ENCODE results near the gene EN1. TPM values are rescaled to one million over a fixed set of nuclear protein-coding genes. Genes with fewer than 3 reads are reported as not detected.
A peak's percentile ranks its signal among the peaks of the same experiment; 100 is the strongest.

Gene EN1
- total RNA-seq: not detected

DNA sequence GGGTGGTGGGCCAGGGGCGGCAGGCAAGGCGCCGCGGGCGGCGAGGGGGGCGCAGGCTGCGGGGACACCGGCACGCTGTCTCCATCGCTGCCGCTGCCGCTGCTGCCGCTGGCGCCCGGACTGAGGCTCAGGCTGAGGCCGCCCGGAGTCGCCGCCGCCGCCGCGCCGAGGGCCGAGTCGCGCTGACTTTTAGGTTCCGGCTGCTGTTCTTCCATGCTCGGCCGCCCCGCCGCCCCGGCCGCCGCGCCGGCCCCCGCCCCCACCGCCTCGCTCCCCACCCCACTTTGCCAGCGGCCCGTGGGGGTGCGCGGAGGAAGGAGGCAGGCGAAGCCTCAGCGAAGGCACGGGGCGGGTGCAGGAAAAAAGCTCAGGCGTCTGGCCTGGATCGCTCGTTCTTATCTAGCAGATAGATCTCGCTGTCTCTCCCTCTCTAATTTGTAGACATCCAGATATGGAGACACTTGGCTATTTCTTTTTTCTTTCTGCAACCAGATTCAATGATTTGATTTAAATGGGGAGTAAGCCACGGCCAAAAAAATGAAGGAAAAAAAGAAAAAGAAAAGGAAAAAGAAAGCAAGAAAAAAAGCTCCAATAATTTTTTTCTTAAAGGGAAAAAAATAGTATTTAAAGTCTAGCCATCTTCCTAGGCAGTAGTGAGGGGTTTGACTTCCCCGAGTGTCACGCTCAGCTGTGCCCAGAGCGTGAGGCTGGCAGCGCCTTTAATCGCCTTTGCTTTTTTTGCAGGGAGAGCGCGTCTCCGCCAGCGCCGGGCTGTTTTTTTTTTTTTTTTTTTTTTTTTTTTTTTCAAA lies at the start of gene EN1:
Gene EN1, minus strand, starts transcription at position 696 of the 809 bp plus-strand sequence. Its CDS starts 481 bp downstream, at position 215.
- DNase-seq (no peak), ATAC-seq (replicated peaks in 1 of 2) (peak in 1 of 2 donors; percentile 31)
- H3K27me3 Mint-ChIP-seq (ENCODE audit: low read depth): peaks cover 88% of the 10 kb centered on the region
- peak within 1 kb of the TSS; percentile 57 for H3K27ac Mint-ChIP-seq
- H3K36me3 Mint-ChIP-seq (ENCODE audit: insufficient read depth in 2 of 2): peaks cover 0 to 2% of the 10 kb centered on the region in 2 donors
- no peaks in the 10 kb centered on the region for H3K9me3 Mint-ChIP-seq
- peaks cover 36% of the 10 kb centered on the region for H3K4me1 Mint-ChIP-seq (ENCODE audit: low read depth)
- H3K4me3 Mint-ChIP-seq: peak within 1 kb of the TSS; percentile 67 to 69

DNA sequence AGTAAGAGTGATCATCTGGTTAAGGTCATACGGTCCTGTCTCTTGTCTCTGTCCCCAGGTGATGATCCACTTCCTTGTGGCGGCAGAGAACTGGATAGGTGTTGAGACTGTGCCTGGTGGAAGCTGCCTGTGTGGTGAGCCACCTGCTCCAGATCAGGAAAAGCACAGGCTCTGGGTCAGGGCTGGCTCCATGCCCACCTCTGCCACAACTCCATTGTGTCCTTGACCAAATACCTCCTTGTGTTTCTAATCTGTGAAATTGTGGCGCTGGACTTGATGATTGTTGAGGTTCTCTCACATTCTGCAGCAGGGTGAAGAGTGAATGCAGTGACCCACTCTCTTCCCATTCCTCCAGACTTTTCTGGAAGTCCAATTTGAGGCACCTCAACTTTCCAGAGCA lies 45.7 kb upstream of the EN1 start:
- peaks cover 5 to 6% of the 10 kb centered on the region in 2 donors for H3K9me3 Mint-ChIP-seq
- peaks cover 5 to 6% of the 10 kb centered on the region in 2 donors for H3K36me3 Mint-ChIP-seq (ENCODE audit: insufficient read depth in 2 of 2)
- H3K4me1 Mint-ChIP-seq (ENCODE audit: low read depth): no peaks in the 10 kb centered on the region
- H3K4me3 Mint-ChIP-seq: no peak overlapping the region
- H3K27me3 Mint-ChIP-seq (ENCODE audit: low read depth): peaks cover 11% of the 10 kb centered on the region
- ATAC-seq (replicated peaks in 1 of 2): no peak
- no peak for DNase-seq
- H3K27ac Mint-ChIP-seq: no peak overlapping the region

DNA sequence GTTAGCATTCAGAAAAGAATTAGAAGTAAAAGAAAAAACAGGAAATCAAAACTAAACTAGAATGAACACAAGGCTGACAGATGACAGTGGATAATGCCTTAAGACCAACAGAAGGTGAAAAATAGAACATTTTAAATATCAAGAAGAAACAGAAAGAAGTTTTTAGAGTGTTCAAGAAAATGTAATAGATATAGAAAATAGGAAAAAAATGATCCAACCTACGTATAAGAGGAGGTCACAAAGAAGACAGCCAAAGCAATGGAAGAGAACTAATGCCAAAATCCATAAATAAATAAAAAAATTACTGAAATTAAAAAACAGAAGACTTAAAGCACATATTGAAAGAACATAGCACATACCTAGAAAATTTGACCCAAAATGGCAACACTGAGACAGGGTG lies 42.5 kb upstream of the EN1 start:
- peaks cover 5 to 6% of the 10 kb centered on the region in 2 donors for H3K9me3 Mint-ChIP-seq
- H3K27ac Mint-ChIP-seq: no peak overlapping the region
- H3K36me3 Mint-ChIP-seq (ENCODE audit: insufficient read depth in 2 of 2): peaks cover 5 to 6% of the 10 kb centered on the region in 2 donors
- H3K27me3 Mint-ChIP-seq (ENCODE audit: low read depth): peaks cover 11% of the 10 kb centered on the region
- ATAC-seq (replicated peaks in 1 of 2): no peak
- H3K4me3 Mint-ChIP-seq: no peak overlapping the region
- no peak for DNase-seq
- H3K4me1 Mint-ChIP-seq (ENCODE audit: low read depth): no peaks in the 10 kb centered on the region

DNA sequence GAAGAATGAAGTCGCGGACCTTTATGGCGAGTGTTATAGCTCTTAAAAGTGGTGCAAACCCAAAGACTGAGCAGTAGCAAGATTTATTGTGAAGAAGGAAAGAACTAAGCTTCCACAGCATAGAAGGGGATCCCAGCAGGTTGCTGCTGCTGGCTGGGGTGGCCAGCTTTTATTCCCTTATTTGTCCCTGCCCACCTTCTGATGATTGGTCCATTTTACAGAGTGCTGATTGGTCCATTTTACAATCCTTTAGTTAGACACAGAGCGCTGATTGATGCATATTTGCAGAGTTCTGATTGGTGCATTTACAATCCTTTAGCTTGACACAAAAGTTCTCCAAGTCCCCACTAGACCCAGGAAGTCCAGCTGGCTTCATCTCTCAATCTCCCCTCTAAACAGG lies 36.3 kb upstream of the EN1 start:
- ATAC-seq (replicated peaks in 1 of 2): no peak
- no peak for DNase-seq
- H3K4me1 Mint-ChIP-seq (ENCODE audit: low read depth): peaks cover 12% of the 10 kb centered on the region
- no peaks in the 10 kb centered on the region for H3K36me3 Mint-ChIP-seq (ENCODE audit: insufficient read depth in 2 of 2)
- H3K9me3 Mint-ChIP-seq: no peaks in the 10 kb centered on the region
- no peak overlapping the region for H3K27ac Mint-ChIP-seq
- H3K27me3 Mint-ChIP-seq (ENCODE audit: low read depth): peaks cover 5% of the 10 kb centered on the region
- peak overlapping the region in 1 of 2 donors; percentile 90 for H3K4me3 Mint-ChIP-seq

DNA sequence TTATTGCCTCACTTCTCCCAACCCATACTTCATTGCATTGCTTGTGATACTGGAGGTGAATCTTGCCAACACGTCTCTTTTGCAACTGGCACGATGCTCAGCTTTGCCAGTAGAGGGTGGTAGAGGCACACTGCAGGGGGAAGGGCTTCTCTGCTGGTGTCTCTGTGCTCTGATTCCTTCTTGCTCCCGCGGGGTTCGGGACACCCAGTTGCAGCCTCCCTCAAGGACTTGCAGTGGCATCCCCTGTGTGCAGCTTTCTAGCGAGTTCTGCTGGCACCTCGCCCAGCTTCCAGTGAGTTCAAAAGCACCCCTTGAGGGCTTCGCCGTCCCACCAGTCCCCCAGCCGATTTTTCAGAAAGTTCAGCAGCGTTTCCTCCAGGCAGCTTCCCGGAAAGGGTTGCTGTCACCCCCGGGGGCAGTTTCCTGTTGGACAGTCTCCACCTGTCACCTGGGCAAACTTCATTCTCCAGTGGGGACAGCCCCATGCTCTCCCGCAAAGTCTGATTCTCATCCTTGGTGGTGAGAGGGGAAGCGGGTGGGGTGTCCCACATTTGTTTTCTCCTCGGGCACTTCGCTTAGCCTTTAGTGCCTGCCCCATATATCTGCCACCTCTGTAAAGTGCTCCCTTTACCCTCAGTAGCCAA lies 35.4 kb upstream of the EN1 start:
- H3K36me3 Mint-ChIP-seq (ENCODE audit: insufficient read depth in 2 of 2): no peaks in the 10 kb centered on the region
- DNase-seq (peak; percentile 65 to 74), ATAC-seq (replicated peaks in 1 of 2) (peak; percentile 78 to 85)
- peaks cover 5% of the 10 kb centered on the region for H3K27me3 Mint-ChIP-seq (ENCODE audit: low read depth)
- peak overlapping the region; percentile 87 to 90 for H3K4me3 Mint-ChIP-seq
- H3K9me3 Mint-ChIP-seq: no peaks in the 10 kb centered on the region
- peak overlapping the region; percentile 7 for H3K27ac Mint-ChIP-seq
- peaks cover 12% of the 10 kb centered on the region for H3K4me1 Mint-ChIP-seq (ENCODE audit: low read depth)

DNA sequence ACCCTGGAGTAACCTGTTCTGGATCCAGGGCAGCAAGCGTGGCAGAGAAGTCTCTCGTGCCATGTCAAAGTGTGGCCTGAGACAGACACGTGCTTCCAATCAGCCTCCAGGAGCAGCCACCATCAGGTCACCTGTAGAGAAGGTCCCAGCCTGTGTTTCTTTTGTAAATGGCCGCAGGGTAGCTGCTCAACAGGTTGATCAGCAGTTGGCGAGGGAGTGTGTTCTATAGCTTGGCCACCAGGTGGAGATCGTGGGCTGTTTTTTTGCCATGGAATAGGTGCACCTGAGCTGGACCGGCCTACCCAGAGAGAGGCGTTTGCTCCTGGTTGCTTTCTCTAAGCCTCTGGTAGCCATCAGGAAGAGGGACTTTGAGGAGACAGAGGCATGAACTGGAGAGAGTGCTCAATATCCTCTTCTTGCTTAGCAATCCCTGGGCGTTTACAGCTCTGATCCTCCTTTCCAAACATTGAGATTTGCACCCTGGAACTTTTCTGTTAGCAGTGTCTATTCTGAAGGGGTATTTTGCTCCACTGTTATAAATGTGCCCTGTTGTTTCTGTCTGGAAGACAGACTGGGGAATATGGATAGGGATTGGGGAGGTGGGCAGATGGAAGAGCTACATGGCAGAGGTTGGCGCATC lies 34.2 kb upstream of the EN1 start:
- DNase-seq (peak; percentile 62 to 69), ATAC-seq (replicated peaks in 1 of 2) (peak; percentile 80 to 88)
- Mint-ChIP-seq H3K9me3 (no peaks in the 10 kb centered on the region), H3K27ac (no peak overlapping the region), H3K36me3 (ENCODE audit: insufficient read depth in 2 of 2) (no peaks in the 10 kb centered on the region), H3K4me1 (ENCODE audit: low read depth) (peaks cover 12% of the 10 kb centered on the region), H3K27me3 (ENCODE audit: low read depth) (peaks cover 14% of the 10 kb centered on the region), H3K4me3 (no peak overlapping the region)

DNA sequence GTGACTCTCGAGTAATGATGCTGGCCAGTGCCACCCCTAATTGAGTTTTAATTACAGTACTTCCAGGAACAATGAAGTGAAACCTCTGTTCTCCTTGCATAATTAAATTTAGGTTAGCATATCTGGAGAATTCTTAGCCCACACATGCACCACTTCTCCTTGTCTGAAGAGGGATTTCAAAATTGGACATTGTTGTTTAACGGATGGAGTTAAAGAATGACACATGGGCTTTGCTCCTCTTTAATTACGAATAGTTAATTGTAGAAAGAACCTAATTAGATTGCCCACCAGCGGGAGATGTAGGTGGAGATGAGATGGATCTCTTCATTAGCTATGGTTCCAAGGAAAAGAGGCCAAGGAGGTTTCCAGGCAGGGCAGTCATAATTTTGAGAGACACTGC lies 33.1 kb upstream of the EN1 start:
- Mint-ChIP-seq H3K4me1 (ENCODE audit: low read depth) (peaks cover 12% of the 10 kb centered on the region), H3K9me3 (no peaks in the 10 kb centered on the region), H3K27me3 (ENCODE audit: low read depth) (peaks cover 23% of the 10 kb centered on the region), H3K27ac (no peak overlapping the region), H3K4me3 (no peak overlapping the region), H3K36me3 (ENCODE audit: insufficient read depth in 2 of 2) (no peaks in the 10 kb centered on the region)
- ATAC-seq (replicated peaks in 1 of 2) (no peak), DNase-seq (no peak)

DNA sequence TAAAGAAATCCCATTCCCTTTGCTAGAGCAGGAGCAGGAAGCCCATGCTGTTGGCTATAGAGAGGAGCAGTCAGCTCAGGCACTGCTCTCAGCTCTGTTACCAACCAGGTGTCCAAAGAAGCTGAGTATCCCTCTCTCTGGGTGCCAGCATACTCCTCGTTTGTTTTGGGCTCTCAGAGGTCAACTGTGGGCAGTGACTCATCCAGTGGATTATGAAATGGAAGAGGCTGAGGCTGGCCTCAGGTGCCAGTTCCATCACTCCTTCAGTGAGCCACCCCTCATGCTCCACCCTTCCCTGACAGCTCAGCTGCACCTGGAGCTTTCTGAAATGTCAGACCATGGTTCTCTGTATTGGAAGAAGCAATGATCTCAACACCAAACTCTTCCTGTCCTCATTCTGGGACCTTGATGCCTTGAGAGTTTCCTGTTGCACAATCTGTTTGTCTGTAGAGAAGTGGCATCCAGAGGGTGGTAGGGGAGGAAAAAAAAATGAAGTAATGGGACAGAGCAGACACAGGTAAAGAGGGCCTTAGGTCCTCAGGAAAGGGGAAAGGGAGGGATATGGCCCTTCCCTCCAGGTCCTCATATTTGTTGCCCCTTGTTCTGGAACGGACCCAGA lies 31.2 kb upstream of the EN1 start:
- Mint-ChIP-seq H3K4me3 (no peak overlapping the region), H3K36me3 (ENCODE audit: insufficient read depth in 2 of 2) (no peaks in the 10 kb centered on the region), H3K4me1 (ENCODE audit: low read depth) (peaks cover 12% of the 10 kb centered on the region), H3K9me3 (no peaks in the 10 kb centered on the region), H3K27me3 (ENCODE audit: low read depth) (peaks cover 23% of the 10 kb centered on the region), H3K27ac (no peak overlapping the region)
- DNase-seq: no peak
- ATAC-seq (replicated peaks in 1 of 2): no peak

DNA sequence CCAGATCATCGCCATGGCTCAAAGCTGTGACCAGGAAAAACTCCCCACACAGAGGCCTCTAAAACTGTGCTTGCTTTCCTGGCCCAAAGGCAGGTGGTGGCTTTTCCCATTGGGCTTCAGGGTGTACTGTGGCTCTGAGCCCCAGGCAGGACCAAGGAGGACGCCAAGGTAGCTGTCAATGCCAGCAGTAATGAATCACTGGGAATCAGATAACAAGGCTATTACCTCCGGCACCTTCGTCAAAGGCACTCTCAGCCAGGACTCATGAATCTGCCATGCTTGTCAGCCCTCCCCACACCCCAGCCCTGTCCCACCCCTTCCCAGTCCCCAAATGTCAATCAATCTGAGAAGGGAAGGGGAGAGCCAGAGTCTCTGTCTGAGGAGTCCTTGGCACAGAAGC lies 27.9 kb upstream of the EN1 start:
- Mint-ChIP-seq H3K9me3 (no peaks in the 10 kb centered on the region), H3K4me3 (no peak overlapping the region), H3K27ac (no peak overlapping the region), H3K4me1 (ENCODE audit: low read depth) (no peaks in the 10 kb centered on the region), H3K36me3 (ENCODE audit: insufficient read depth in 2 of 2) (no peaks in the 10 kb centered on the region), H3K27me3 (ENCODE audit: low read depth) (peaks cover 38% of the 10 kb centered on the region)
- no peak for ATAC-seq (replicated peaks in 1 of 2)
- DNase-seq: no peak

DNA sequence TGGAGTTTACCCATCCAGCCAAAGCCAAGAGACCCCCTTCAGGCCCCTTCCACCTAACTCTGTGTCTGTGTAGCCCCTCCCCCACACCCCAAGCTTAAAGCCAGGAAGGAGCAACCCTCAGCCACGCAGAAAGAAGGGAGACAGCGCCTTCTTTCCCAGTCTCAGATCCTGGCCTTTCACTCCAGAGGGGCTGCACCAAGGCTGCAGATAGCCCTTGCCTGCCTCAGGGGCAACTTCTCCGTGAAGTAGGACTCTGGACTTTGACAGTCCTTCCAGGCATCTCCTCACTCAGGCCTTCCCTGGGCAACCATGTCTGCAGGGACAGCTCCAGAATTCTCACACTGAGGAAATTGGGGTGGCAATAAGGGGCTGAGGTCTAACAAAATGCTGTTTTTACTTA lies 26.9 kb upstream of the EN1 start:
- no peak overlapping the region for H3K27ac Mint-ChIP-seq
- no peaks in the 10 kb centered on the region for H3K4me1 Mint-ChIP-seq (ENCODE audit: low read depth)
- no peak for ATAC-seq (replicated peaks in 1 of 2)
- H3K27me3 Mint-ChIP-seq (ENCODE audit: low read depth): peaks cover 41% of the 10 kb centered on the region
- DNase-seq: no peak
- H3K4me3 Mint-ChIP-seq: no peak overlapping the region
- H3K9me3 Mint-ChIP-seq: no peaks in the 10 kb centered on the region
- no peaks in the 10 kb centered on the region for H3K36me3 Mint-ChIP-seq (ENCODE audit: insufficient read depth in 2 of 2)

DNA sequence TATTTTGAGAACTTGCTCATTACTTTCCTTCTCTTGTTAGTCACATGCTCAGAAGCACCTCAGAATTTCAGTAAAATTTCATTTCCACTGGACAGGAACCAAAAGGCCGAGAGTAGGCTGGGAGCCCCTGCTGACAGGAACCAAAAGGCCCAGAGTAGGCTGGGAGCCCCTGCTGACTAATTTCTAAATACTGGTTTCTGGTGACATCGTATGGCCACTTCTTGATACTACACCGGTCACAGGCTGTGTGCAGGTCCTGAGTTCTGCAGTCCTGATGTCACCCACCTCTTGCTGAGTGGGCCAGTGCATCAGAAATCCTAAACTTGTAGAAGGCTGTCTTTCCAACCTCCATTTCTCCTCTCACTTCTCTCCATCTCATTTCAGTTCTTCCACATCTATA lies 17.7 kb upstream of the EN1 start:
- Mint-ChIP-seq H3K36me3 (ENCODE audit: insufficient read depth in 2 of 2) (no peaks in the 10 kb centered on the region), H3K4me3 (no peak overlapping the region), H3K4me1 (ENCODE audit: low read depth) (no peaks in the 10 kb centered on the region), H3K27me3 (ENCODE audit: low read depth) (peaks cover 37% of the 10 kb centered on the region), H3K9me3 (no peaks in the 10 kb centered on the region), H3K27ac (no peak overlapping the region)
- no peak for DNase-seq
- ATAC-seq (replicated peaks in 1 of 2): peak; percentile 87

DNA sequence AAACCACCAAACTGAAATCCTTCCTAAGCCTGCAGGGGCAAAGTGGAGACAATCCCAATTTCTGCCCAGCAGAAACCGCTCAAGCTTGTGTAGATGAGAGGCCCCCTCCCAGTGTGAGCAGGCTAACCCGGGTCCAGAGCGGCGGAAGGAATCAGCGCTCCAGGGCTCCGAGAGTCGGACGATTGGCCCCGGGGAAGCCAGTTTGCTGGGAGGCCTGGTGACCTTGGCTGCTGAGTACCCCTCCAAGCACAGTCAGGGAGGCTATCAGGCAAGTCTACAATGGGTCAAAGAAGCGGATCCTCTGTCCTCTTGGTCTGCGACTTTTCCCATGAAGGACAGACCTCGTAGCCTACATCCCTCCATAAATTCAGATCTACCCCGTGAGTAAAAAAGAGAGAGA lies 16.8 kb upstream of the EN1 start:
- no peak for DNase-seq
- H3K4me3 Mint-ChIP-seq: no peak overlapping the region
- H3K4me1 Mint-ChIP-seq (ENCODE audit: low read depth): no peaks in the 10 kb centered on the region
- no peaks in the 10 kb centered on the region for H3K36me3 Mint-ChIP-seq (ENCODE audit: insufficient read depth in 2 of 2)
- no peak for ATAC-seq (replicated peaks in 1 of 2)
- H3K9me3 Mint-ChIP-seq: no peaks in the 10 kb centered on the region
- no peak overlapping the region for H3K27ac Mint-ChIP-seq
- peaks cover 43% of the 10 kb centered on the region for H3K27me3 Mint-ChIP-seq (ENCODE audit: low read depth)

DNA sequence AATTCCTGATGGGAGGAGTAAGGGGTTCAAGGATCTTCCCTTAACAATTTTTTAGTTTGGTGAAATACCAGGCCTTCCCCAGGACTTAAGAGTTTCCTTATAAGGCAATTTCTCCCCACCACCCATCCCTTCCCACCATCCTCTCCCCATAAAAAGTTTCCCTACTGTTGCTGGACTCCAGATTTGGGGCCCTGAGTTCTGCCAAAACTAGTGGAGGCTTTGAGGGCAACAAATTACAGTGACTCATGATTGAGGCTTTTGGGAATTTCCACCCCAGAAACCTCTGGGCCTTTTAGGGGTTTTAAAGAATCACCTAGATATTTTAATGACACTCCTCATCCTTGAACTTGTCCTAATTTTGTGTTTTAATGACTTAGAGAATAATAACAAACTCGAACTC lies 14.3 kb upstream of the EN1 start:
- H3K4me1 Mint-ChIP-seq (ENCODE audit: low read depth): peaks cover 9% of the 10 kb centered on the region
- H3K36me3 Mint-ChIP-seq (ENCODE audit: insufficient read depth in 2 of 2): no peaks in the 10 kb centered on the region
- ATAC-seq (replicated peaks in 1 of 2) (no peak), DNase-seq (no peak)
- no peak overlapping the region for H3K27ac Mint-ChIP-seq
- no peak overlapping the region for H3K4me3 Mint-ChIP-seq
- no peaks in the 10 kb centered on the region for H3K9me3 Mint-ChIP-seq
- H3K27me3 Mint-ChIP-seq (ENCODE audit: low read depth): peaks cover 58% of the 10 kb centered on the region

All from activated T-cell treated with anti-CD3 and anti-CD28 coated beads, Interleukin-2, amount 50 U/mL, for 72 hours (primary cell).